Mesodermal cell (in vitro differentiated cells): Measurements from ENCODE around the gene MCCC1.
"Not testable (repeated sequence)": the region's sequence is repeated elsewhere in the genome, so short reads cannot be mapped to it uniquely, and the experiment has no call there.

Experiments
- H3K27ac ChIP-seq: 2 replicates; pipeline ENCODE4 v1.7.0; 2013; ENCODE audit warnings: mild to moderate bottlenecking, low read depth, low read length, moderate library complexity; ENCODE audit not compliant: severe bottlenecking
- H3K36me3 ChIP-seq: 2 replicates; pipeline ENCODE4 v1.7.1; 2013; ENCODE audit warnings: mild to moderate bottlenecking, low read length, moderate library complexity; ENCODE audit not compliant: control insufficient read depth, insufficient read depth
- H3K4me1 ChIP-seq: one replicate; pipeline ENCODE4 v1.7.1; 2013; ENCODE audit warnings: mild to moderate bottlenecking, low read length; ENCODE audit not compliant: insufficient read depth, control insufficient read depth, poor library complexity, severe bottlenecking
- H3K4me3 ChIP-seq: 2 replicates; pipeline ENCODE4 v1.7.0; 2013; ENCODE audit warnings: low read length, control low read depth, mild to moderate bottlenecking; ENCODE audit not compliant: insufficient read depth, poor library complexity, severe bottlenecking; ENCODE audit errors: extremely low read depth
- H3K9me3 ChIP-seq: 2 replicates; pipeline ENCODE4 v1.7.1; 2013; ENCODE audit warnings: mild to moderate bottlenecking, low read length, moderate library complexity; ENCODE audit not compliant: control insufficient read depth
- WGBS, 2 experiments: methylation state at CpG; one replicate each; pipeline ENCODE4 v1.1.5; 2013; ENCODE audit warnings: missing lambda C conversion rate in 2 of 2; ENCODE audit not compliant: insufficient coverage in 2 of 2; 5-methylcytosine and 5-hydroxymethylcytosine counted together

Gene MCCC1

GRCh38 chr3:183122257-183122932 lies 23.1 kb upstream of the MCCC1 start:
- Histone ChIP-seq H3K27ac (no peak overlapping the region), H3K4me3 (no peak overlapping the region), H3K36me3 (no peaks in the 10 kb centered on the region), H3K4me1 (no peaks in the 10 kb centered on the region), H3K9me3 (no peaks in the 10 kb centered on the region)
- WGBS, 2 experiments = 63% methylated on average over 1 of the region's 2 CpGs; no CpG with 5 or more reads in 1 of the 2 experiments

- Histone ChIP-seq H3K27ac (no peak overlapping the region), H3K9me3 (no peaks in the 10 kb centered on the region), H3K36me3 (no peaks in the 10 kb centered on the region), H3K4me3 (no peak overlapping the region), H3K4me1 (no peaks in the 10 kb centered on the region)
- 56 to 67% methylated on average over 3 to 6 of the region's 8 CpGs for WGBS, 2 experiments
Measured at GRCh38 chr3:183120538-183121215, 21.4 kb upstream of the MCCC1 start.

GRCh38 chr3:183117056-183117455 lies 17.8 kb upstream of the MCCC1 start:
- Histone ChIP-seq H3K27ac (no peak overlapping the region), H3K4me3 (no peak overlapping the region), H3K9me3 (no peaks in the 10 kb centered on the region), H3K4me1 (no peaks in the 10 kb centered on the region), H3K36me3 (no peaks in the 10 kb centered on the region)
- 81 to 90% methylated on average over 3 to 4 of the region's 4 CpGs for WGBS, 2 experiments

GRCh38 chr3:183116025-183116614 lies 16.8 kb upstream of the MCCC1 start:
- WGBS, 2 experiments = 15 to 16% methylated on average over 22 to 24 of the region's 25 CpGs
- H3K36me3 ChIP-seq = no peaks in the 10 kb centered on the region
- H3K9me3 ChIP-seq = no peaks in the 10 kb centered on the region
- H3K4me3 ChIP-seq = peak overlapping the region; percentile 11
- H3K27ac ChIP-seq = no peak overlapping the region
- H3K4me1 ChIP-seq = no peaks in the 10 kb centered on the region

DNA sequence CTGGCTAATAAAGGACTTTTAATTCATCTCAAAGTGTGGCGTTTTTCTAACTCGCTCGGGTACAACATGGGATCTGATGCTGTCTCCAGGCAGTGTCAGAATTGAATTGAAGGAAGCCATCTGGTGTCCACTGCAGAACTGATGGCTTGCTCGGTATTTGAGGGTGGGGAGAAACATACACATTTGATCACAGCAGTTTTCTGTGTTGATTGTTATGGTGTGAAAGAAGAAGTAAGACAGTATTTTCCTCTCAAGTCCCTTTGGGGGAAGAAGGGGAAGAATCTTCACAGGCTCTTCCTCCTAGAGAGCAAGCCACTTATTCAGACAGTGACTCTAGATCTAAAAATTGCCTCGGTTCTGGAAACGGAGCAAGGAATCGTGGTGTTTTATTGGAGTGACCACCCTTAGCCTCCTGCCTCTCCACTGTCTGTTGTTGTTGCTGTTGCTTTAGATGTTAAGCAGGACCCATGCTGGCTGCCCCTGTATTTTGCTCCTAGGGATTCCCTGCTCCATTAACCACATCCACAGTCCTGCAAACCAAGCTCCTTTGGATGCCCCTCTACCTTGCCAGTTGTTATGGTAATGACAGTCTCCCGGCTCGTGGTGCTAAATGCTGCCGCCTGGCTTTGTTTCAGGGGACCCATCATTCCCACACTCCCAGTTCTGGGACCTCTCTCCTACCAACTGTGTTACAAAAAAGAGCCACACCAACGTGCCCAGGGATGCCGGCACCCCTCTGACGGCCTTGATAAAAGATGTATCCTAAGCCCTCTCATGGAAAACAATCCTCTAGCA lies 15.3 kb upstream of the MCCC1 start:
- H3K36me3 ChIP-seq = no peaks in the 10 kb centered on the region
- no peak overlapping the region for H3K4me3 ChIP-seq
- H3K27ac ChIP-seq = no peak overlapping the region
- no peaks in the 10 kb centered on the region for H3K9me3 ChIP-seq
- 47 to 59% methylated on average over 6 to 9 of the region's 13 CpGs for WGBS, 2 experiments
- no peaks in the 10 kb centered on the region for H3K4me1 ChIP-seq

GRCh38 chr3:183109847-183110246 lies 10.6 kb upstream of the MCCC1 start:
- not testable (repeated sequence) for H3K4me3 ChIP-seq, H3K27ac ChIP-seq, H3K36me3 ChIP-seq, H3K9me3 ChIP-seq, H3K4me1 ChIP-seq
- no CpG with 5 or more reads among the region's 1 CpG for WGBS, 2 experiments

GRCh38 chr3:183108470-183108869 lies 9.2 kb upstream of the MCCC1 start:
- Histone ChIP-seq H3K4me1 (peaks cover 3% of the 10 kb centered on the region), H3K4me3 (no peak overlapping the region), H3K36me3 (no peaks in the 10 kb centered on the region), H3K27ac (no peak overlapping the region), H3K9me3 (no peaks in the 10 kb centered on the region)
- WGBS, 2 experiments = 90 to 100% methylated on average over 1 to 2 of the region's 4 CpGs

GRCh38 chr3:183108001-183108449 lies 8.7 kb upstream of the MCCC1 start:
- Histone ChIP-seq H3K4me3 (no peak overlapping the region), H3K27ac (no peak overlapping the region)
- 85 to 100% methylated on average over 2 of the region's 2 CpGs for WGBS, 2 experiments

DNA sequence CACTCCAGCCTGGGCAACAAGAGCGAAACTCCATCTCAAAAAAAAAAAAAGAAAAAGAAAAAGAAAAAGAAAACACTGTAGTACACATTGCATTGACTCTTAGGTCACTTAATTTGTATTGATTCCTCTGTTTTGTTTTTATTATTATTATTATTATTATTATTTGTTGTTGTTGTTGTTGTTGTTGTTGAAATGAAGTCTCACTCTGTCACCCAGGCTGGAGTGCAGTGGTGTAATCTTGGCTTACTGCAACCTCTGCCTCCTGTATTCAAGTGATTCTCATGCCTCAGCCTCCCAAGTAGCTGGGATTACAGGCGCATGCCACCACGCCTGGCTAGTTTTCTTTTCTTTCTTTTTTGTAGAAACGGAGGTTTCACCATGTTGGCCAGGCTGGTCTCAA lies 8.1 kb upstream of the MCCC1 start:
- 94 to 100% methylated on average over 2 to 3 of the region's 4 CpGs for WGBS, 2 experiments
- H3K4me3 ChIP-seq, H3K9me3 ChIP-seq, H3K27ac ChIP-seq, H3K36me3 ChIP-seq, H3K4me1 ChIP-seq: not testable (repeated sequence)

More at GRCh38 chr3:183108001-183108449, 8.7 kb upstream of the MCCC1 start:
- H3K9me3 ChIP-seq = no peaks in the 10 kb centered on the region
- no peaks in the 10 kb centered on the region for H3K36me3 ChIP-seq
- peaks cover 3% of the 10 kb centered on the region for H3K4me1 ChIP-seq

DNA sequence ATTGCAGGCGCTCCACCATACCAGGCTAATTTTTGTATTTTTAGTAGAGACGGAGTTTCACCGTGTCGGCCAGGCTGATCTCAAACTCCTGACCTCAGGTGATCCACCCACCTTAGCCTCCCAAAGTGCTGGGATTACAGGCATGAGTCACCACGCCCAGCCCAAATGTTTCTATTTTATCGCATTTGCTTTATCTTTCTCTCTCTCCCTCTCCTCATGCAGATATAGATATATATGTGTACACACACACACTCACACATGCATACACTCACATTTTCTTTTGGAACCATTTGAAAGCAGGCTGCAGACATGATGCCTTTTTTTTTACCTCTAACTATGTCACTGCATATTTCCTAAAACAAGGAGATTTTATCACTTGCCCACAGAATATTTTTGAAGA lies 7.3 kb upstream of the MCCC1 start:
- no peaks in the 10 kb centered on the region for H3K36me3 ChIP-seq
- WGBS, 2 experiments = 92 to 94% methylated on average over 3 of the region's 6 CpGs
- H3K9me3 ChIP-seq = no peaks in the 10 kb centered on the region
- no peak overlapping the region for H3K27ac ChIP-seq
- H3K4me1 ChIP-seq = peaks cover 3% of the 10 kb centered on the region
- no peak overlapping the region for H3K4me3 ChIP-seq
